Anterior cingulate cortex (tissue), 58 donors: ENCODE measurements around the gene ZNF792.
"Not testable (repeated sequence)": the region's sequence is repeated elsewhere in the genome, so short reads cannot be mapped to it uniquely, and the experiment has no call there.

Source experiments
- DNase-seq, 58 donors: peaks; one replicate each; lab custom pipeline; 2025; lab: John Stamatoyannopoulos, UW

ZNF792 gene

DNA sequence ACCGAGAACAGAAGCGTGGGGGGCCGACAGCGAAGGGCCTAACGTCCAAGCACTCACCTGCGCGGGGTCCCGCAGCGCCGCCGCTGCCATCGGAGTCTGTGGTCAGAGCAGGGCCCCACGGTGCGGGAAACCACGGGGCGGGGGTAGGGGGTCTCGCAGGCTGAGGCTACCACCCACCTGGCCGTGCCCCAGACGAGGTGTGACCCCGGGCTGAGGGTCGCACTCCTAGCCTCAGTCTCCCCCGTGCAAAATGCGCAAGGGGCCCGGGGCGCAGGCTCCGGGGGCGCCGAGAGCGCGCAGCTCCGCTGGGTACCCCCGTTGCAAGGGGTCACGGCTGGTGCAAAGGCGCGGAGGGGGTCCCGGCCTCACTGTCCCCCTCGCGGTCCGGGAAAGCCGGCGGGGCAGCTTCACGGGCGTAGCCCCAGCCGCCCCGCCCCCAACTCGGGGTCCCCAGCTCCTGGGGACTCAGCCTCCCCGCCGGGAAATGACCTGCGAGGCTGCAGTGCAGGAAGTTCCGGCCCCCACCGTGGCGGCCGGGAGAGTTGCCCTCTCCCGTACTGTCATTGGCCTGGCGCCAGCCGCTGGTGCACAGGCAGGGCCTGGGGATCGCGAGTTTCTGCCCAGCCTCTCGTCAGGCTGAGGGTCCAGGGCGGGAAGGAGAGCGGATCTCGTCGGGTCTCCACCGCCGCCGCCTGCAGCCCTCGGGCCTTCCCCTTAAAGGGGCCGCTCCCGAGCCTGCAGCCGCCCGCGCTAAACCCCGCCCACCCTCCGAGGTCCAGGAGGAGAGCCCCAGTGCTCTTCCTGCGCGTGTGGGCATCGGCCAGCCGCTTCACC lies at the start of gene ZNF792:
ZNF792 (minus strand) TSS at position 657 of the 834 bp plus-strand sequence; CDS start at position 90, 567 bp downstream.
- peak in 40 of 58 donors; percentile 3 to 62 (median 29) for DNase-seq

DNA sequence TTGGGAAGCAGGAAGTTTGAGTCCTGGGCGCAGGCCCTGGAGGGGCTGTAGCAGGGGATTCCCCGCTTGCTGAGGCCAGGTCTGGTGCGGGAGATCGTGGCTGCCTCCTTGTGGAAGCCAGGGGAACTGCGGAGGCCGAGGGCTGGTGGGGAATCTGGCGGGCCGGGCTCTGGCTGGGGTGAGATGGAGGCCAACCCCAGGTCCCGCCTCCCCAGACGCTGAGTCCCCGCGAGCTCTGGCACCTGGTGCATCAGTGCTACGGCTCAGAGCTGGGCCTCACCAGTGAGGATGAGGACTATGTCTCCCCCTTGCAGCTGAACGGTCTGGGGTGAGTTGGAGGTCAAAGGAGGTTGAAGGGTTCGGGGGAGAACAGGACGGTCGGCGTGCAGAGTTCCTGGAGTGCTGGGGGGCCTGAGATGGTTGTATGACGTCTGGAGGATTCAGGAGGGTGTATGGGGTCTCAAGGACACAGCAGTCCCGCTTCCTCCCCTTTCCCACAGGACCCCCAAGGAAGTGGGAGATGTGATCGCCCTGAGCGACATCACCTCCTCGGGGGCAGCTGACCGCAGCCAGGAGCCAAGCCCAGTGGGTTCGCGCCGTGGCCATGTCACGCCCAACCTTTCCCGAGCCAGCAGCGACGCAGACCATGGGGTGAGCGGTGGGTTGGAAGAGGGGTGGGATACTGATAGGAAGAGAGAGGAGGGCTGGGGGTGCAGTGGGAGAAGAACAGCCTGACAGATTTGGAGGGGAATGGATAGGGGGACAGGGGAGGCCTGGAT lies 49.2 kb upstream of the ZNF792 start:
- DNase-seq = peak in 38 of 58 donors; percentile 5 to 60 (median 21)

DNA sequence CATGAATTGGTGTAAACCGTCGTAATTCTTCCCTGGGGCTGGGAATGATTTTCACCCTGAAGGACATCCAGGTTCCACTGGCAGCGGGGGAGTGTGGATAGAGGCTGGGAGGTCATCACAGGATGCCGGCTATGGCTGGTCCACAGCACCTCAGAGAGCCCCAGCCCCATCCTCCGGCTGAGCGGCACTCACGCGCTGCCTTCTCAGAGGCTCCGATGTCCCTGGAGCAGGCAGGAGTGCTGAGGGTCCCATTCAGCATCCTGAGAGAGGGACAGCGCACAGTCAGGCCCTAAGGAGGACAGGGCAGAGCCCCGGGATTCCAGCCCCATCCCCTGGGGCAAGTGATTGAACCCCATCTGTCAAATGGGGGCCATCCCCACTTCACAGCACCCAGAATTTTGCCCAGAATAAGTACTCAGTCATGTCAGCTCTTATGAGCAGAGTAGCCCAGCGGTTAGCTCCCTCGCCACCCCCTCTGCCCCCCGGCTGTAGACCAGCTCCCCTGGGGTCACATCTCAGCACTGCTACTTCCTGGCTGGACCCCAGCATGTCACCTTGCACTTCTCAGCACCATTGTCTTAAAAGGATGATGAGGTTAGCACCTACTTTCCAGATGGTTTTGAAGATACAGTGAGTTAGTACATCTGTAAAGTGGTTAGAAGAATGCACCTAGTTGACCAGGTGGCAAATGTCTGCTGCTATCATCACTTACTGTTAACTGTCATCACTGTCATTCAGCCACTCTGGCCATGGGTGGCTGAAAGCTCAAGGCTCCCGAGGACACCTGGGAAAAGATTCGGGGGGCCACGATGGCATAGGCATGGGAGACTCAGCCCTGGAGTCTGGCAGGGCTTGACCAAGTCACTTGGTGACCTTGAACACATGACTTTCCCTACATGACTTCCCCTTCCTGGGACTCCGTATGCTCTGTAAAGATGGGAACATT lies 48.0 kb upstream of the ZNF792 start:
- DNase-seq = no peak

DNA sequence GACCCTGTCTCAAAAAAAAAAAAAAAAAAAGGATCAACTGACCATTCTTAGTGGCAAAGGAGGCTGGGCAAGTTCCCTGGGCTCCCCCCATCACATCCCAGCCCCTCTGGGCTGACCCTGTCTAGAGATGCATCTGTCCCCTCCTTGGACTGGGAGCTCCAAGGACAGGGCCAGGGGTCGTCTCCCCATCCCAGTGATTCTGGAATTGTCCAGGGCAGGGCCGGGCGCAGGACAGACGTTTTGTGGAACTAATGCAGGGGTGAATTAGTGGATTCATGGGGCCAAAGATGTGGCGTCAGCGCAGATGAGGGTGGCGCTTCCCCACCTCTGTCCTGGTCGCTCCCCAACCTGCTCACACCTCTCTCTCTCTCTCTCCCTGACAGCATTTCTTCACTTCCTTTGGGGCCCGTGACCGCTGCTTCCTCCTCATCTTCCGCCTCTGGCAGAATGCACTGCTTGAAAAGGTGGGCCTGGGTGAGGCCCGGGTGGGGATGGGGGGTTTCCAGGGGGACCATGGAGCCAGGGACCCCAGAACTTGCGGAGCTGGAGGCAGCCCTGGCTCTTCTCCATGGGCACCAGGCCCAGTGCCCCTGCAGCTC lies 47.2 kb upstream of the ZNF792 start:
- DNase-seq = no peak

DNA sequence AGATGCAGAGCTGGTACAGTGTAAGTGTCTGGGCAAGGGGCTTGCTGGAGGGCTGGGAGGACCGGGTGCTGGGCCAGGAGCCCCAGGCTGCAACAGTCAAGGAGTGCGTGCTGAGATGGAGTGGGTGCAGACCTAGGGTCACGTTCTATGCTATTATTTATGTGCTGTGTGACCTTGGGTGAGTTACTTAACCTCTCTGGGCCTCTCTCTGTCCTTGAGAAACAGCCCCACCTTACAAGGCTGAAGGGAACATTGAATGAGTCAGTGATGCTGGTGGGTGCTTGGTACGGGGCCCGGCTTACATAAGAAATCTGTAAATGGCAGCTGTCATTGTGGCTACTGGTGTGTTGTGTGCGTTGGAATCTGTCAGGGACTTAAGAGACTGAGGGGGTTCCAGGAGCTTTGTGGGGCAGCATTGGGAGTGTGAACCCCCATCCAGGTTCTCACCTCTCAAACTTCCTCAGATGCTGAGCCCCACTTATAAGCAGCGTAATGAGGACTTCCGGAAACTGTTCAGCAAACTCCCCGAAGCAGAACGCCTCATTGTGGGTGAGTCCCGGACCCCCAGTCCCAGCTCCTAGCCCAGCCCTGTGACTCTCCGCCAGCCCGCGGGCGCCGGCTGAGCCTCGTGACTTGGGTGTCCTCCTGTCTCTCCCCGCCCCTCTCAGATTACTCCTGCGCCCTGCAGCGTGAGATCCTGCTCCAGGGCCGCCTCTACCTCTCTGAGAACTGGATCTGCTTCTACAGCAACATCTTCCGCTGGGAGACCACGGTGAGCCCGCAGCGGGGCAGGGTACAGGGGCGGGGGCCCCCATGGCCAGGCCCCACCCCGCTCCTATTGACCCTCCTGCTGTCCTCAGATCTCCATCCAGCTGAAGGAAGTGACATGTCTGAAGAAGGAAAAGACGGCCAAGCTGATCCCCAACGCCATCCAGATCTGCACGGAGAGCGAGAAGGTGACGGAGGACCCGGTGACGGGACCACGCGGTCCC lies 45.7 kb upstream of the ZNF792 start:
- DNase-seq = no peak

DNA sequence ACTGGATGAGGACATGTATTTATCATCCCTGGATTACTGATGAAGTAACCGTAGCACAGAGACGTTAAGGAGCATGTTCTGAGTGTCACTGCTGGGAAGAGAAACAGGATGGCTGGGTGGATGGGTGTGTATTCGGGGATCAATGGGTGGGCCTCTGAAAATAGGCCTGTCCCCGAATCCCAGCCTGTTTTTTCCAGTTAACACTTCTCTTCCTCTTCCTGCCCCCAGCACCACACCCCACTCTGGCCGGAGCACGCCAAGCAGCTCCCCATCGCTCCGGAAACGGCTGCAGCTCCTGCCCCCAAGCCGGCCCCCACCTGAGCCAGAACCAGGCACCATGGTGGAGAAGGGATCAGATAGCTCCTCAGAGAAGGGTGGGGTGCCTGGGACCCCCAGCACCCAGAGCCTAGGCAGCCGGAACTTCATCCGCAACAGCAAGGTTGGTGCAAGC lies 44.9 kb upstream of the ZNF792 start:
- no peak for DNase-seq

DNA sequence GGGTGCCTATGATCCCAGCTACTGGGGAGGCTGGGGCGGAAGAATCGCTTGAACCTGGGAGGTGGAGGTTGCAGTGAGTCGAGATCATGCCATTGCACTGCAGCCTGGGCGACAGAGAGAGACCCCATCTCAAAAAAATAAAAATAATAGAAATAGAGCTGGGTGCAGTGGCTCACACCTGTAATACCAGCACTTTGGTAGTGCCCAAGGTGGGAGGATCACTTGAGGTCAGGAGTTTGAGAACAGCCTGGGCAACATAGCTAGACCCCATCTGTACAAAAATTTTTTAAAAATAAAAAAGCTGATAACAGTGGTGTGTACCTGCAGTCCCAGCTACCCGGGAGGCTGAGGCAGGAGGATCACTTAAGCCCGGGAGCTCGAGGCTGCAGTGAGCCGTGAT lies 43.4 kb upstream of the ZNF792 start:
- not testable (repeated sequence) for DNase-seq

DNA sequence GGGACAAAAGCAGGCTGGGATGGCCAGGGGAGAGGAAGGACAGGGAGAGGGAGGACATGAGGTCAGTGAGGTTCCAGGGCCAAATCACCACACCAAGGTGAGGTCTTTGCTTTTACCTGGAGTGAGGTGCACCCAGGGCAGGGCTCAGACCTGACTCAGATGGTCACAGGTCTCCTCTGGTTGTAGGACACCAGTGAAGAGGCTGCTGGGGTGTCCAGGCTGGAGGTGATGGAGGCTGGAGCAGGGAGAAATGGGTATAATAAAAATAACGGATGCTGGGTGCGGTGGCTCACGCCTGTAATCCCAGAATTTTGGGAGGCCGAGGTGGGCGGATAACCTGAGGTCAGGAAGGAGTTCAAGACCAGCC lies 43.0 kb upstream of the ZNF792 start:
- DNase-seq = no peak

DNA sequence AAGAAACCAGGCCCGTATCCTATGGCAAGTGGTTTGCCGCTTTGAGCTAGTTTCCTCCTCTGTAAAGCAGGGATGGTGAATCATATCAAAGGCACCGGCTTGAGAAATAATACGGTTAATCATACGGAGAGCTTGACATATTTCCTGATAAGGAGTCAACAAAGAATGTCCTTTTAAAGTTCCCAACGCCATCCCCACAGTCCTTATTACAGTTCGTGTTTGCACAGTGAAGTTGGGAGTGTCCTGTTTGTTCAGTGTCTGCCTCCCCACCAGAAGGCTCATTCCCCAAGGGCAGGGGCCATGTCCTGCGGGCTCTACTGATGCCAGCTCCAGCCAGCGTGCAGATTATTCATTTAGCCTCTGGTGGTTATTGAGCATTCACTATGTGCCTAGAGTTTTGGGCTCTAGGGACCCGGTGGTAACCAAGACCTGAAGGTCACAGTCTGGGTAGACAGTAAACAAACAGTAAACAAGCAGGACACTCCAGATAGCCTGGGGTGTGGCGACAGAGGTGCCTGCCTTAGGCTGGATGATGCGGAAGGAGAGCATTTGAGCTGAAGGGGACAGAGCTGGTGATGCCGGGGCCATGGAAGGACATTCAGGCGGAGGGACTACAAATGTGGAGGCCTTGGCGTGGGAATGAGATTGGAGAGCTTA lies 42.4 kb upstream of the ZNF792 start:
- no peak for DNase-seq

DNA sequence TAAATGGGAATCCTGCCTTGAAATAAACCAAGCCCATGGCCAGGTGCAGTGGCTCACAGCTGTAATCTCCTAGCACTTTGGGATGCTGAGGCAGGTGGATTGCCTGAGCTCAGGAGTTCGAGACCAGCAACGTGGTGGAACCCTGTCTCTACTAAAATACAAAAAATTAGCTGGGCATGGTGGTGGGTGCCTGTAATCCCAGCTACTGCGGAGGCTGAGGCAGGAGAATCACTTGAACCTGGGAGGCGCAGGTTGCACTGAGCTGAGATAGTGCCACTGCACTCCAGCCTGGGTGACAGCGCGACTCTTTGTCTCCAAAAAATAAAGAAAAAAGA lies 41.9 kb upstream of the ZNF792 start:
- DNase-seq = not testable (repeated sequence)

DNA sequence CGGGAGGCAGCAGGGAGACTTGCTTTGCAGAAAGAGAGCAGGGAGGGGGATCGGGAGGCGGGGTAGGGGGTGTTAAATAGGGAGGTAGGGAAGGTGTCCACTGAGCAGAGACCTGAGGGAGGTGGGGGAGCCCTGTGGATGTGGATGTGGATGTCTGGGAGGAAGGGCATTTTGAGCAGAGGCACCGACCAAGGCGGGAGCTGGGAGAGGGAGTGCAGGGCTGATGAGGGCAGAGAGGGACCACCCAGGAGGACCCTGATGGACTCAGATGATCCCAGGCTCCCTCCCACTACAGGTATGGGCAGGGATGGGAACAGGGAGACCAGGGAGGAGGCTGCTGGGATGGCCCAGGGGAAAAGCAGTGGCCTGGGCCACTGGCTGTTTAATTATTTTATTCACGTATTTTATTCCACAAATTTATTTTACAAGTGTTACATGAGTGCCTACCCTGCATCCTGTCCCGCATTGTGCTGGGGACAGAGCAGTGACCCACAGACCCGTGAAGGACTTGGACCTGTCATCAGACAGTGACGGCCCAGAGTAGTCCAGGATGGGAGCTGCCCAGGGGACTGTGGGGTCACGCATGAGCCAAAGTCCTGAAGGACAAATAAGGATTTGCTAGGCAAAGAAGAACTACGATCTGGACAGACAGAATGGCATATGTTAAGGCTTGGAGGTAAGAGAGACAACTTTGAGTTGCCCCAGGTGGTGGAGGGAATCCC lies 41.4 kb upstream of the ZNF792 start:
- no peak for DNase-seq

DNA sequence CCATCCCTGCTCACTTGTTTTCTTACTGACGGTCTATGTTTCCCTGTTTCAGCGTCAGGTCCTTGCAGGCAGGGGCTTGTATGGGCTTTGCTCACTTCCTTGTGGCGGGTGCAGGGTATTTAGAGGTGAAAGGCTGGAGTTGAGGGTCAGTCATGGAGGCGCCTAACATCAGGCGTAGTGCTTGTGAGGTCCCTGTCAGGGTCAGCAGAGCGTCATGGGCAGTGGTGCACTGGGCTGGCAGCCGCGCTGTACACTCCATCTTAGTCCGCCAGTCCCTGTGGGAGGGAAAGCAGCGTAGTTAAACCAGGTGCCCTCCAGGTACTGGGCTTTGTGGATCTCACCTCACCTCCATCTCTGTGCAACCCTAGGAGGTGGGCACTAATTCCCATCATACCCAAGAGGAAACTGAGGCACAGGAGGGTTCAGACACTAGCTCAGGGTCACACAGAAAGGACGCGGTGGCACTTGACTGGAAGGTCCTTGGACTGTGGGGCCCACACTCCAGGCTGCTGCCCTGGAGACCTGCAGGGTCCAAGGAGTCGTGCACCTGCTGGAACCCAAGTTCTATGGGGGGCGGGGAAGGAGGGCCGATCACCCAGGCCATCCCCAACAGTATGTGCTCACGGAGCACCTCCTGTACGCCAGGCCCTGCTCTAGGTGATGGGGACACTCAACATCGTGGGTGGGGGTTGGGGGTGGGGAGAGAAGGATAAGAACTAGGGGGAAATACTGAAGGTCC lies 40.7 kb upstream of the ZNF792 start:
- DNase-seq = no peak

DNA sequence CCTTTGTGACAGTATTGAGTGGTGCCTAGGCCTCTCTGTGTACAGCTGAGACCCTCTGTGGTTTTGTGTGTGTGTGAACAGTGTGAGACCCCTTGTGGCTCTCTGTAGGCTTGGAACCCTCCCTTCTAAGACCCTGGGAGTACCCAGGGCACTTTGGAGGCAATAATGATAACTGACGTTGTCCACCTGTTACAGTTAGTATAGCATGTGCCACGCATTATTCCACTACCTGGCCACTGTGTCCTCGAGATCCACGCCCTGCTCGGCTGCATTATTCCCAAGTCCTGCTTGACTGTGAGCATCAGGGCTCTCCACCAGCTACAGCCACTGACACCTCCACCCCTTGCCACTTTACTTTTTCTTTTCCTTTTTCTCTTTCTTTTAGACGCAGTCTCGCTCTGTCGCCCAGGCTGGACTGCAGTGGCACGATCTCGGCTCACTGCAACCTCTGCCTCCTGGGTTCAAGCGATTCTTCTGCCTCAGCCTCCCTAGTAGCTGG lies 38.1 kb upstream of the ZNF792 start:
- DNase-seq = no peak

DNA sequence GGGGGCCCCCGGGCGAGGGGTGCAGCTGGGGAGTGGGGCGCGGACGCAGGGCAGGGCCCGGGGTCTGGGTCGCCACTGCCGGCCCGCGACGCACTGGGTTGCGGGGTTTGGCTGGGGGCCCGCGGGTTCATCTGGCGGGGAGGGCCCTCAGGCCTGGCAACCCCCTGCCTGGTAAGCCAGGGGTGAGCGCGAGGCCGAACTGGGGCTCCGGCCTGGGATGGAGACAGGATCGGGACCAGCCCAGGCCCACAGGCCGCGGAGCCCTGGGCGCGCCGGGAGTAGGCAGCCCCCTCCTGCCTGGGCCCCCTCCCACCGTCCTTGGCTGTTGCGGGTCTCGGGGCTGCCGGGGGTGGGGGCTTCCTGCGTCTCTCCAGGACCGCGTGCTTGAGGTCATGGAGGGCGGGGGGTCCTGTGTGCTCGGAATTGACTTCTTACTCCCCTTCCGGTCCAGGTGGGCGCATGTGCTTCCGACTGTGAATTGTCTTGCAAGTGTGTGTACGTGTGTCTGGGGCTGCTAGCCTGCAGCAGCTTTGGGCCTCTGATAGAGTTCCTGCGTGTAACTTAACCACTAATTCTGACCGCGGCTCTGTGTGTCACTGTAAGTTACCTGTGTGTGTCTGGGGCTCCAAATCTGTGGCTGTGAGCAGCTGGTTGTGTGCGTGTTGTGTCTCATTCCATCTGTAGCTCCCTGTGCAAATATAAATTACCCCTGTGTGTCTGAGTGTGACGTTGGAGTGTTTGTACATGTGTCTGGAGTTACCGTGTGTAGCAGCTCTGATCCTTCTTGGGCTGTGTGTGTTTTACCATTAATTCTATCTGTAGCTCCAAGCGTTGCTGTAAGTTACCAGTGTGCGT lies 36.8 kb upstream of the ZNF792 start:
- DNase-seq = peak in 8 of 58 donors; percentile 10 to 68 (median 22)

DNA sequence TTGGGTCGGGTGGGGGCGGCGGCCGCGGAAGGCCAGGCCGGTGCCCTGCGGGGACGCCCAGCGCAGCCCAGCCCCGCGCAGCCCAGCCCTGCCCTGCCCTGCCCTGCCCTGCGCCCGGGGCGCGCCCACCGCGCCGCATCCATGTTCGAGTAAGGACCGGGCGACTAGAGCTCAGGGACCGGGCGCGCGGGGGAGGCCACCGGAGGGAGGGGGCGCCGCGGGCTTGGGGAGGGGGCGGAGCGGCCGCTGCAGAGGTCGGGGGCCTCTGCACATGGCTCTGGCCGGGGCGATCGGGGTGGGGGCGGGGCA lies 36.3 kb upstream of the ZNF792 start:
- DNase-seq = peak in 2 of 58 donors; percentile 44 to 60
